Measurements from ENCODE around the gene GADL1. TPM values are rescaled to one million over a fixed set of nuclear protein-coding genes. Genes with fewer than 3 reads are reported as not detected.

GADL1 gene
- total RNA-seq, 2 donors from 2014 or later, result not detected

- ATAC-seq (no peak), DNase-seq (no peak)
- H3K4me1 ChIP-seq, result no peaks in the 10 kb centered on the region
- intact Hi-C loops (cut with DNase I), result no loop called here
- no peak overlapping the region for H3K27ac ChIP-seq
- no peak overlapping the region for H3K4me3 ChIP-seq
- H3K27me3 ChIP-seq, result peaks cover 0 to 3% of the 10 kb centered on the region in 2 donors
- TF ChIP-seq, protein P1, sequence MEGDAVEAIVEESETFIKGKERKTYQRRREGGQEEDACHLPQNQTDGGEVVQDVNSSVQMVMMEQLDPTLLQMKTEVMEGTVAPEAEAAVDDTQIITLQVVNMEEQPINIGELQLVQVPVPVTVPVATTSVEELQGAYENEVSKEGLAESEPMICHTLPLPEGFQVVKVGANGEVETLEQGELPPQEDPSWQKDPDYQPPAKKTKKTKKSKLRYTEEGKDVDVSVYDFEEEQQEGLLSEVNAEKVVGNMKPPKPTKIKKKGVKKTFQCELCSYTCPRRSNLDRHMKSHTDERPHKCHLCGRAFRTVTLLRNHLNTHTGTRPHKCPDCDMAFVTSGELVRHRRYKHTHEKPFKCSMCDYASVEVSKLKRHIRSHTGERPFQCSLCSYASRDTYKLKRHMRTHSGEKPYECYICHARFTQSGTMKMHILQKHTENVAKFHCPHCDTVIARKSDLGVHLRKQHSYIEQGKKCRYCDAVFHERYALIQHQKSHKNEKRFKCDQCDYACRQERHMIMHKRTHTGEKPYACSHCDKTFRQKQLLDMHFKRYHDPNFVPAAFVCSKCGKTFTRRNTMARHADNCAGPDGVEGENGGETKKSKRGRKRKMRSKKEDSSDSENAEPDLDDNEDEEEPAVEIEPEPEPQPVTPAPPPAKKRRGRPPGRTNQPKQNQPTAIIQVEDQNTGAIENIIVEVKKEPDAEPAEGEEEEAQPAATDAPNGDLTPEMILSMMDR (IDR thresholded peaks at IDR 0.05), result no peak
- no peak for TF ChIP-seq POLR2A (IDR thresholded peaks at IDR 0.05)
- H3K36me3 ChIP-seq (replicated peaks in 1 of 2; ENCODE audit: insufficient read depth in 1 of 2, low read depth in 2 of 2), result no peaks in the 10 kb centered on the region
- H3K9me3 ChIP-seq, result no peaks in the 10 kb centered on the region
These were observed 186.0 kb downstream of the GADL1 start for GRCh38 chr3:30708472-30708871.

- no peak for DNase-seq
- H3K36me3 ChIP-seq (replicated peaks in 1 of 2; ENCODE audit: insufficient read depth in 1 of 2, low read depth in 2 of 2), result no peaks in the 10 kb centered on the region
- no peaks in the 10 kb centered on the region for H3K9me3 ChIP-seq
- H3K27me3 ChIP-seq, result peaks cover 0 to 3% of the 10 kb centered on the region in 2 donors
- TF ChIP-seq, protein P1 (IDR thresholded peaks at IDR 0.05), result no peak
- no peak for TF ChIP-seq POLR2A (IDR thresholded peaks at IDR 0.05)
- H3K4me3 ChIP-seq, result no peak overlapping the region
- WGBS, 2 donors, result 78 to 87% methylated on average over 4 of the region's 4 CpGs
- no peaks in the 10 kb centered on the region for H3K4me1 ChIP-seq
- intact Hi-C loops (cut with DNase I), result no loop called here
- no peak overlapping the region for H3K27ac ChIP-seq
- ATAC-seq, result no peak
These were observed 186.6 kb downstream of the GADL1 start for GRCh38 chr3:30707825-30708224.

- Histone ChIP-seq H3K9me3 (no peaks in the 10 kb centered on the region), H3K27ac (no peak overlapping the region), H3K4me1 (no peaks in the 10 kb centered on the region), H3K36me3 (replicated peaks in 1 of 2; ENCODE audit: insufficient read depth in 1 of 2, low read depth in 2 of 2) (no peaks in the 10 kb centered on the region), H3K27me3 (no peaks in the 10 kb centered on the region), H3K4me3 (no peak overlapping the region)
- intact Hi-C loops (cut with DNase I), result no loop called here
- DNase-seq, result no peak
- WGBS, 2 donors, result 73 to 78% methylated on average over 9 of the region's 9 CpGs
- no peak for ATAC-seq
- TF ChIP-seq, protein P1 (IDR thresholded peaks at IDR 0.05), result no peak
- TF ChIP-seq POLR2A (IDR thresholded peaks at IDR 0.05), result no peak
These were observed 189.2 kb downstream of the GADL1 start for GRCh38 chr3:30704931-30705890.

DNA sequence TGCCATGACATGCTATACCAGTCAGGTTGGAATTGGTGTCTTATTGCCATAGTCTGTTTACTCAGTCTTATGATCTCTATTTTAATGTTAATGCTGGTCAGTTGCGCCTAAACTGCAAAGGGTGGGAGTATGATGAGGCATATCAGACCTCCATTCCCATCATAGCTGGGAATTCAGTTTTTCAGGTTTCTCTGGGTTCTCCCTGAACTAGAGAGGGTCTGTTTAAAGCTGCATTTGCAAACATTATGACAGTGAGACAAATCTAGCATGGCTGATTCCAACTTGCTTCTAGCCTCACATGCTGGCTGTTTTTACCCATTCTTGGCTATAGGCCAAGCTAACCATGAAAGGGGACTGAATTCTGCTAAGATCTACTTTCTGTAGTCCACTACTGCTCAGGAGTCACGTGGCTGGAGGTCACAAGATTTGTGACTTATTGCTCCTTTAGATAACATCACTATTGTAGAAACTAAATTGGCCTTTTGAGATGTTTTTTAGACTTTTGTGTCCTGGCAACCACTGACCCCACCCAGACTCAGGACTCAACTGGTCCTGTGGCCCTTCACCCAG is 191.5 kb downstream of the GADL1 start:
- H3K36me3 ChIP-seq (replicated peaks in 1 of 2; ENCODE audit: insufficient read depth in 1 of 2, low read depth in 2 of 2), result no peaks in the 10 kb centered on the region
- no peaks in the 10 kb centered on the region for H3K9me3 ChIP-seq
- ATAC-seq, result no peak
- no peak overlapping the region for H3K4me3 ChIP-seq
- H3K4me1 ChIP-seq, result no peaks in the 10 kb centered on the region
- no peak overlapping the region for H3K27ac ChIP-seq
- 95 to 96% methylated on average over 2 of the region's 2 CpGs for WGBS, 2 donors
- TF ChIP-seq, protein P1 (IDR thresholded peaks at IDR 0.05), result no peak
- no peak for TF ChIP-seq POLR2A (IDR thresholded peaks at IDR 0.05)
- intact Hi-C loops (cut with DNase I), result no loop called here
- no peak for DNase-seq
- H3K27me3 ChIP-seq, result no peaks in the 10 kb centered on the region
